K562 (cell line): ENCODE data around the gene PPIE. TPM values are rescaled to one million over a fixed set of nuclear protein-coding genes. Genes with fewer than 3 reads are reported as not detected.
A peak's percentile ranks its signal among the peaks of the same experiment; 100 is the strongest.

Experiments used
- ATAC-seq: fragments of 200-7000 bp; cut with Tn5 transposase; 3 replicates; pipeline ENCODE4 v1.9.1; 2020; ENCODE audit warnings: moderate library complexity
- BruUV-seq: library from RNA; stranded (reverse); fragments of 400-500 nt; replicated peaks from 2 replicates; lab custom pipeline; 2021; lab: Mats Ljungman, UMichigan
- CTCF ChIA-PET: fragments of 300-600 bp; formaldehyde crosslinking; extraction: SDS; loops from one replicate; lab custom pipeline; 2021; ENCODE audit warnings: low intra/inter-chr PET ratio; lab: Yijun Ruan, JAX
- POLR2A ChIA-PET: fragments of 300-600, 350-650 bp; sonication (Branson Sonifier 250); formaldehyde crosslinking; extraction: SDS; loops from one replicate; lab custom pipeline; 2021; ENCODE audit warnings: antibody characterized with exemption, inconsistent platforms; lab: Yijun Ruan, JAX
- DNase-seq, 4 experiments: peaks; one replicate each; pipeline versions ENCODE4 v3.0.0 to v3.0.0-alpha.2; 2011 to 2018; ENCODE audit warnings: low spot score in 3 of 4, mixed read lengths in 3 of 4; ENCODE audit errors: extremely low read depth in 1 of 4
- FAIRE-seq: peaks from 2 replicates; lab custom pipeline; 2011; peaks lifted over from hg19 to GRCh38; lab: Jason Lieb, UNC
- H2AFZ ChIP-seq: 2 replicates; pipeline ENCODE4 v1.6.0; 2011; ENCODE audit warnings: low read depth, low read length, control low read depth, inconsistent platforms
- H3K27ac ChIP-seq: fragments of 200-600 bp; 3 replicates; pipeline ENCODE4 v1.8.0; 2011; ENCODE audit warnings: low read depth, mild to moderate bottlenecking, control low read depth, inconsistent platforms, low read length, moderate library complexity, mixed read lengths; ENCODE audit errors: extremely low read depth
- H3K27me3 ChIP-seq, 2 experiments: fragments of 300-600 bp in 1 of 2; 2 replicates in 1 of 2; 3 replicates in 1 of 2; pipeline versions ENCODE4 v1.6.0 to v1.8.0; 2011; ENCODE audit warnings: inconsistent platforms in 2 of 2, low read length in 2 of 2, mild to moderate bottlenecking in 1 of 2, mixed read lengths in 1 of 2, moderate library complexity in 1 of 2; ENCODE audit not compliant: control insufficient read depth in 2 of 2, insufficient read depth in 2 of 2
- H3K36me3 ChIP-seq: fragments of 300-600 bp; 3 replicates; pipeline ENCODE4 v1.8.0; 2011; ENCODE audit warnings: mild to moderate bottlenecking, low read length, inconsistent platforms; ENCODE audit not compliant: control insufficient read depth, insufficient read depth
- H3K4me1 ChIP-seq, 2 experiments: fragments of 200-600 bp in 1 of 2; replicated peaks in 1 of 2; 2 replicates in 1 of 2; 3 replicates in 1 of 2; pipeline versions ENCODE4 v1.5.1 to v1.8.0; 2011; ENCODE audit warnings: inconsistent platforms in 2 of 2, low read length in 2 of 2, mild to moderate bottlenecking in 1 of 2, mixed read lengths in 1 of 2, moderate library complexity in 1 of 2; ENCODE audit not compliant: control insufficient read depth in 2 of 2, insufficient read depth in 2 of 2
- H3K4me2 ChIP-seq: 2 replicates; pipeline ENCODE4 v1.6.1; 2011; ENCODE audit warnings: low read length, control low read depth, inconsistent platforms, mixed read lengths; ENCODE audit not compliant: insufficient read depth
- H3K4me3 ChIP-seq: fragments of 200-600 bp; sonication (generic), shearing (Covaris generic); 2 replicates; pipeline ENCODE4 v1.5.1; 2016; ENCODE audit warnings: control low read depth, inconsistent platforms
- H3K79me2 ChIP-seq: fragments of 200-600 bp; 3 replicates; pipeline ENCODE4 v1.8.0; 2011; ENCODE audit warnings: low read length, inconsistent platforms; ENCODE audit not compliant: control insufficient read depth, insufficient read depth
- H3K9ac ChIP-seq, 2 experiments: 2 replicates each; pipeline versions ENCODE4 v1.6.0 to v1.6.1; 2011; ENCODE audit warnings: low read depth in 2 of 2, low read length in 2 of 2, control low read depth in 1 of 2, inconsistent platforms in 1 of 2, mild to moderate bottlenecking in 1 of 2, mixed read lengths in 1 of 2; ENCODE audit not compliant: insufficient read depth in 1 of 2
- H3K9me1 ChIP-seq: one replicate; pipeline ENCODE4 v1.6.0; 2011; ENCODE audit warnings: inconsistent platforms, mild to moderate bottlenecking, low read length, moderate library complexity; ENCODE audit not compliant: control insufficient read depth, insufficient read depth
- H3K9me3 ChIP-seq: replicated peaks from 2 replicates; pipeline ENCODE4 v1.5.1; 2011; ENCODE audit warnings: low read depth, low read length, inconsistent platforms; ENCODE audit not compliant: control insufficient read depth, insufficient read depth
- H4K20me1 ChIP-seq: replicated peaks from 2 replicates; pipeline ENCODE4 v1.6.1; 2011; ENCODE audit warnings: low read length, inconsistent platforms, mixed read lengths; ENCODE audit not compliant: control insufficient read depth, insufficient read depth
- BDP1 ChIP-seq: IDR thresholded peaks from 3 replicates; pipeline ENCODE4 v1.6.1; 2011; ENCODE audit not compliant: insufficient read length, insufficient read depth
- ERF ChIP-seq: fragments of 450-650 bp; formaldehyde crosslinking; IDR thresholded peaks from 2 replicates; pipeline ENCODE4 v1.4.0; 2020; ENCODE audit warnings: mild to moderate bottlenecking, mixed read lengths
- FOXJ2 ChIP-seq: fragments of 200-800 bp; sonication (Bioruptor generic); IDR thresholded peaks from 2 replicates; pipeline ENCODE4 v1.6.1; 2016; ENCODE audit warnings: missing genetic modification characterization, missing compliant biosample characterization
- SMAD2 ChIP-seq: fragments of 150-350 bp; IDR thresholded peaks from 2 replicates; pipeline ENCODE4 v1.6.1; 2014; ENCODE audit warnings: low read depth, mild to moderate bottlenecking, low read length
- THAP12 ChIP-seq: fragments of 250-450 bp; sonication (Bioruptor Pico); IDR thresholded peaks from 2 replicates; pipeline ENCODE4 v1.9.0; 2021; ENCODE audit warnings: mild to moderate bottlenecking, inconsistent platforms
- YBX1 ChIP-seq: fragments of 450-650 bp; IDR thresholded peaks from 2 replicates; pipeline ENCODE4 v1.7.1; 2016; ENCODE audit warnings: mild to moderate bottlenecking
- ZFX ChIP-seq: sonication (generic); formaldehyde crosslinking; IDR thresholded peaks from 2 replicates; pipeline ENCODE4 v1.8.0; 2022; ENCODE audit warnings: mild to moderate bottlenecking, missing genetic modification reagents, moderate library complexity
- WGBS: fragments of 100-300 bp; shearing (Covaris generic); methylation state at CpG from one replicate; pipeline ENCODE4 v1.1.6; 2016; ENCODE audit warnings: low coverage, mixed read lengths; ENCODE audit not compliant: insufficient coverage; ENCODE audit errors: missing lambda C conversion rate; 5-methylcytosine and 5-hydroxymethylcytosine counted together
- in situ Hi-C: fragments of 300-500 bp; cut with MboI; formaldehyde crosslinking; loops from 4 replicates; pipeline ENCODE4 v1.15.0; 2018; ENCODE audit warnings: inconsistent platforms, mixed read lengths
- intact Hi-C: fragments of 100-400 bp; cut with micrococcal nuclease; formaldehyde crosslinking; loops from 2 replicates; pipeline ENCODE4 v1.14.2; 2022
- polyA plus RNA-seq, 8 experiments: library from polyadenylated mRNA; depleted of rRNA in 4 of 8; stranded (reverse) in 5 of 8; unstranded in 3 of 8; fragments of >200 nt; fragmentation: Nextera tagmentation in 2 of 8; fragmentation: Illumina TruSeq in 1 of 8; extraction: Ambion mirVana in 2 of 8; extraction: Trizol in 1 of 8; gene quantifications; 2 replicates each; pipeline versions ENCODE4 v1.2.1 to v1.2.3, GENCODE V29; 2011 to 2014; ENCODE audit warnings: inconsistent platforms in 1 of 8, missing spikeins in 1 of 8
- total RNA-seq, 7 experiments: library from RNA; depleted of rRNA in 6 of 7; stranded (reverse); fragments of >200 nt in 6 of 7; fragmentation: Illumina TruSeq in 2 of 7; extraction: Trizol in 2 of 7; gene quantifications; 2 replicates each; pipeline versions ENCODE4 v1.2.1 to v1.2.3, GENCODE V29; 2011 to 2021; ENCODE audit warnings: low replicate concordance in 1 of 7

PPIE gene
- total and polyA plus RNA-seq, 9 of the 15 experiments (the other 6 are each of a cell fraction or from before 2014, with no cell fraction given) = 75.4 to 444 (median 131) TPM

- Histone ChIP-seq H3K79me2 (no peaks in the 10 kb centered on the region), H3K27ac (no peak overlapping the region)
- no peak for TF ChIP-seq ERF (CRISPR knock-in tag)
- TF ChIP-seq THAP12 (CRISPR knock-in tag) = no peak
- no peak for TF ChIP-seq FOXJ2
- no peak for TF ChIP-seq YBX1
- TF ChIP-seq ZFX = no peak
- no peak for TF ChIP-seq SMAD2
- no peak for TF ChIP-seq BDP1
- TF ChIP-seq, all 486 proteins: peak for 0
- Histone ChIP-seq H3K4me2 (no peak overlapping the region), H3K9ac (no peak overlapping the region; a peak in 1 of 4 replicates), H3K4me1 (peaks cover 3 to 4% of the 10 kb centered on the region in 2 experiments; a peak in 2 of 5 replicates), H4K20me1 (no peaks in the 10 kb centered on the region), H2AFZ (no peak overlapping the region), H3K27me3 (no peaks in the 10 kb centered on the region), H3K36me3 (peaks cover 95% of the 10 kb centered on the region), H3K9me1 (no peaks in the 10 kb centered on the region), H3K9me3 (no peaks in the 10 kb centered on the region), H3K4me3 (no peak overlapping the region)
- TSS peak; percentile 41 for BruUV-seq
- POLR2A ChIA-PET = interaction anchor here (1.3 to 1.7 kb wide), 3 partner anchors 14 to 24 kb away, joined by 4 to 5 read pairs (median 4); partner anchors contain the start of gene PPIE
- in situ Hi-C loops = no loop called here
- intact Hi-C loops = no loop called here
- whole genome bisulfite sequencing = 92% methylated on average over 16 of the region's 16 CpGs
- CTCF ChIA-PET = no interaction called here
- FAIRE-seq = no peak
- no peak for ATAC-seq
- no peak for DNase-seq
These were observed 14.7 kb downstream of the PPIE start for GRCh38 chr1:39753132-39754025.
